GM10248 (cell line): ENCODE measurements around the gene TAOK1.

ENCODE experiments used
- CTCF ChIA-PET: fragments of 300-600 bp; sonication (Branson Sonifier 250); formaldehyde crosslinking; extraction: SDS; loops from one replicate; lab custom pipeline; 2021; ENCODE audit warnings: antibody characterized with exemption; lab: Yijun Ruan, JAX
- POLR2A ChIA-PET: fragments of 350-650 bp; sonication (Branson Sonifier 250); formaldehyde crosslinking; extraction: SDS; loops from one replicate; lab custom pipeline; 2020; ENCODE audit warnings: antibody characterized with exemption; lab: Yijun Ruan, JAX
- DNase-seq: peaks from one replicate; pipeline ENCODE4 v3.0.0; 2012; ENCODE audit errors: extremely low spot score
- CTCF ChIP-seq: IDR thresholded peaks from 2 replicates; pipeline ENCODE4 v1.5.1; 2012; ENCODE audit warnings: mild to moderate bottlenecking, low read depth; ENCODE audit errors: extremely low read depth, missing control alignments, control extremely low read depth

Gene TAOK1

GRCh38 chr17:29483503-29483902, 93.3 kb downstream of the TAOK1 start:
- TF ChIP-seq CTCF = no peak
- ChIA-PET POLR2A (no interaction called here), CTCF (interaction anchor here (0.6 to 1.5 kb wide), 2 partner anchors 10 to 13 kb away, joined by 3 to 4 read pairs; no protein-coding TSS in a partner anchor)
- no peak for DNase-seq

GRCh38 chr17:29495011-29495410, 104.8 kb downstream of the TAOK1 start:
- no peak for DNase-seq
- POLR2A ChIA-PET = no interaction called here

GRCh38 chr17:29504711-29505110, 114.5 kb downstream of the TAOK1 start:
- no peak for DNase-seq
- CTCF ChIA-PET = interaction anchor here (2.8 kb wide), 1 partner anchor 17 kb away, joined by 7 read pairs; no protein-coding TSS in a partner anchor
- POLR2A ChIA-PET = interaction anchor here (0.6 kb wide), 1 partner anchor 10 kb away, joined by 6 read pairs; no protein-coding TSS in a partner anchor
- no peak for TF ChIP-seq CTCF

More at GRCh38 chr17:29495011-29495410, 104.8 kb downstream of the TAOK1 start:
- CTCF ChIA-PET = no interaction called here
- no peak for TF ChIP-seq CTCF

GRCh38 chr17:29505836-29506235, 115.7 kb downstream of the TAOK1 start:
- DNase-seq = no peak
- TF ChIP-seq CTCF = no peak
- POLR2A ChIA-PET = no interaction called here
- CTCF ChIA-PET = interaction anchor here (2.8 kb wide), 1 partner anchor 16 kb away, joined by 7 read pairs; no protein-coding TSS in a partner anchor

- ChIA-PET CTCF (interaction anchor here (1.5 kb wide), 1 partner anchor 19 kb away, joined by 5 read pairs; no protein-coding TSS in a partner anchor), POLR2A (interaction anchor here (0.5 kb wide), 1 partner anchor 10 kb away, joined by 3 read pairs; no protein-coding TSS in a partner anchor)
- no peak for TF ChIP-seq CTCF
- no peak for DNase-seq
These were observed 120.8 kb downstream of the TAOK1 start for GRCh38 chr17:29510953-29511352.

- CTCF ChIA-PET = interaction anchor here (1.0 to 2.8 kb wide), 4 partner anchors 22 to 145 kb away, joined by 3 to 10 read pairs (median 6); no protein-coding TSS in a partner anchor
- POLR2A ChIA-PET = interaction anchor here (0.6 kb wide), 1 partner anchor 53 kb away, joined by 6 read pairs; no protein-coding TSS in a partner anchor
- DNase-seq = no peak
- no peak for TF ChIP-seq CTCF
These were observed 124.6 kb downstream of the TAOK1 start for GRCh38 chr17:29514792-29515191.
